Neural progenitor cell (in vitro differentiated cells): Measurements from ENCODE around the gene JAZF1. TPM values are rescaled to one million over a fixed set of nuclear protein-coding genes. Genes with fewer than 3 reads are reported as not detected.

Experiments
- DNase-seq: peaks from one replicate; pipeline ENCODE4 v3.0.0-alpha.2; 2016; ENCODE audit warnings: low spot score
- H2AFZ ChIP-seq: fragments of 200-600 bp; sonication (generic); replicated peaks from 2 replicates; pipeline ENCODE4 v1.6.1; 2016; ENCODE audit warnings: antibody characterized with exemption
- H3F3A ChIP-seq: fragments of 200-600 bp; sonication (generic); 2 replicates; pipeline ENCODE4 v1.6.1; 2016; ENCODE audit warnings: antibody characterized with exemption, low read depth
- H3K27ac ChIP-seq: fragments of 200-600 bp; sonication (generic); 2 replicates; pipeline ENCODE4 v1.5.1; 2016; ENCODE audit warnings: mild to moderate bottlenecking
- H3K27me3 ChIP-seq: fragments of 200-600 bp; sonication (generic); 2 replicates; pipeline ENCODE4 v1.6.1; 2016; ENCODE audit warnings: mild to moderate bottlenecking, moderate library complexity
- H3K36me3 ChIP-seq: fragments of 200-600 bp; sonication (generic); 2 replicates; pipeline ENCODE4 v1.5.1; 2016
- H3K4me1 ChIP-seq: fragments of 200-600 bp; sonication (generic); 2 replicates; pipeline ENCODE4 v1.6.1; 2016; ENCODE audit warnings: mixed run types
- H3K4me2 ChIP-seq: fragments of 200-600 bp; sonication (generic); 2 replicates; pipeline ENCODE4 v1.6.1; 2016
- H3K4me3 ChIP-seq: fragments of 200-600 bp; sonication (generic); 2 replicates; pipeline ENCODE4 v1.5.1; 2016
- H3K79me2 ChIP-seq: fragments of 200-600 bp; sonication (generic); 2 replicates; pipeline ENCODE4 v1.6.1; 2016; ENCODE audit warnings: low read depth
- H3K9ac ChIP-seq: fragments of 200-600 bp; sonication (generic); 2 replicates; pipeline ENCODE4 v1.6.1; 2016
- H3K9me3 ChIP-seq: fragments of 200-600 bp; sonication (generic); 2 replicates; pipeline ENCODE4 v1.5.1; 2016; ENCODE audit warnings: low read depth
- H4K20me1 ChIP-seq: fragments of 200-600 bp; sonication (generic); 2 replicates; pipeline ENCODE4 v1.6.1; 2016; ENCODE audit warnings: low read depth
- H3K27ac Mint-ChIP-seq: 3 replicates; pipeline ENCODE4 v1.8.0; 2021; ENCODE audit warnings: mixed read lengths
- H3K27me3 Mint-ChIP-seq: 2 replicates; pipeline ENCODE4 v1.8.0; 2022; ENCODE audit warnings: low read depth, mild to moderate bottlenecking, inconsistent platforms, moderate library complexity, mixed read lengths; ENCODE audit not compliant: insufficient read depth
- H3K36me3 Mint-ChIP-seq: 3 replicates; pipeline ENCODE4 v1.8.0; 2021; ENCODE audit warnings: mixed read lengths
- H3K4me1 Mint-ChIP-seq: 3 replicates; pipeline ENCODE4 v1.8.0; 2021; ENCODE audit warnings: mixed read lengths
- H3K4me3 Mint-ChIP-seq: 3 replicates; pipeline ENCODE4 v1.8.0; 2021; ENCODE audit warnings: mild to moderate bottlenecking, moderate library complexity, mixed read lengths
- H3K9me3 Mint-ChIP-seq: 3 replicates; pipeline ENCODE4 v1.8.0; 2020; ENCODE audit warnings: mixed read lengths
- EZH2 ChIP-seq: fragments of 200-600 bp; sonication (generic); IDR thresholded peaks from 2 replicates; pipeline ENCODE4 v1.6.1; 2017; ENCODE audit warnings: antibody characterized with exemption, mild to moderate bottlenecking, moderate library complexity
- EZH2phosphoT487 ChIP-seq: fragments of 200-600 bp; sonication (generic); IDR thresholded peaks from 2 replicates; pipeline ENCODE4 v1.6.1; 2017; ENCODE audit warnings: antibody characterized with exemption
- total RNA-seq: library from RNA; depleted of rRNA; stranded (reverse); fragments of >200 nt; gene quantifications from 2 replicates; pipeline ENCODE4 v1.2.3, GENCODE V29; 2015; ENCODE audit warnings: low replicate concordance
- TF ChIP-seq, protein P1 (sequence below): fragments of 200-600 bp; sonication (generic); IDR thresholded peaks from 2 replicates; pipeline ENCODE4 v1.5.1; 2017; ENCODE audit warnings: antibody characterized with exemption, mild to moderate bottlenecking

JAZF1 gene
- total RNA-seq, 1 donor from 2014 or later: 3.1 TPM

- Mint-ChIP-seq H3K36me3 (no peaks in the 10 kb centered on the region), H3K9me3 (no peaks in the 10 kb centered on the region), H3K27me3 (peaks cover 2% of the 10 kb centered on the region), H3K4me1 (no peaks in the 10 kb centered on the region), H3K27ac (no peak overlapping the region), H3K4me3 (no peak overlapping the region)
- H3K4me3 ChIP-seq: no peak overlapping the region
- DNase-seq: no peak
- no peaks in the 10 kb centered on the region for H3K9me3 ChIP-seq
- no peak overlapping the region for H3K4me2 ChIP-seq
- no peaks in the 10 kb centered on the region for H3K79me2 ChIP-seq
- no peaks in the 10 kb centered on the region for H3K4me1 ChIP-seq
- H2AFZ ChIP-seq: no peak overlapping the region
- no peaks in the 10 kb centered on the region for H3F3A ChIP-seq
- TF ChIP-seq EZH2phosphoT487: no peak
- TF ChIP-seq EZH2: no peak
- TF ChIP-seq, protein P1, sequence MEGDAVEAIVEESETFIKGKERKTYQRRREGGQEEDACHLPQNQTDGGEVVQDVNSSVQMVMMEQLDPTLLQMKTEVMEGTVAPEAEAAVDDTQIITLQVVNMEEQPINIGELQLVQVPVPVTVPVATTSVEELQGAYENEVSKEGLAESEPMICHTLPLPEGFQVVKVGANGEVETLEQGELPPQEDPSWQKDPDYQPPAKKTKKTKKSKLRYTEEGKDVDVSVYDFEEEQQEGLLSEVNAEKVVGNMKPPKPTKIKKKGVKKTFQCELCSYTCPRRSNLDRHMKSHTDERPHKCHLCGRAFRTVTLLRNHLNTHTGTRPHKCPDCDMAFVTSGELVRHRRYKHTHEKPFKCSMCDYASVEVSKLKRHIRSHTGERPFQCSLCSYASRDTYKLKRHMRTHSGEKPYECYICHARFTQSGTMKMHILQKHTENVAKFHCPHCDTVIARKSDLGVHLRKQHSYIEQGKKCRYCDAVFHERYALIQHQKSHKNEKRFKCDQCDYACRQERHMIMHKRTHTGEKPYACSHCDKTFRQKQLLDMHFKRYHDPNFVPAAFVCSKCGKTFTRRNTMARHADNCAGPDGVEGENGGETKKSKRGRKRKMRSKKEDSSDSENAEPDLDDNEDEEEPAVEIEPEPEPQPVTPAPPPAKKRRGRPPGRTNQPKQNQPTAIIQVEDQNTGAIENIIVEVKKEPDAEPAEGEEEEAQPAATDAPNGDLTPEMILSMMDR: no peak
- H3K9ac ChIP-seq: no peak overlapping the region
- H3K27ac ChIP-seq: no peak overlapping the region
- H3K36me3 ChIP-seq: no peaks in the 10 kb centered on the region
- H3K27me3 ChIP-seq: no peaks in the 10 kb centered on the region
- no peaks in the 10 kb centered on the region for H4K20me1 ChIP-seq
These were observed 208.3 kb downstream of the JAZF1 start for GRCh38 chr7:27972276-27972675.

DNA sequence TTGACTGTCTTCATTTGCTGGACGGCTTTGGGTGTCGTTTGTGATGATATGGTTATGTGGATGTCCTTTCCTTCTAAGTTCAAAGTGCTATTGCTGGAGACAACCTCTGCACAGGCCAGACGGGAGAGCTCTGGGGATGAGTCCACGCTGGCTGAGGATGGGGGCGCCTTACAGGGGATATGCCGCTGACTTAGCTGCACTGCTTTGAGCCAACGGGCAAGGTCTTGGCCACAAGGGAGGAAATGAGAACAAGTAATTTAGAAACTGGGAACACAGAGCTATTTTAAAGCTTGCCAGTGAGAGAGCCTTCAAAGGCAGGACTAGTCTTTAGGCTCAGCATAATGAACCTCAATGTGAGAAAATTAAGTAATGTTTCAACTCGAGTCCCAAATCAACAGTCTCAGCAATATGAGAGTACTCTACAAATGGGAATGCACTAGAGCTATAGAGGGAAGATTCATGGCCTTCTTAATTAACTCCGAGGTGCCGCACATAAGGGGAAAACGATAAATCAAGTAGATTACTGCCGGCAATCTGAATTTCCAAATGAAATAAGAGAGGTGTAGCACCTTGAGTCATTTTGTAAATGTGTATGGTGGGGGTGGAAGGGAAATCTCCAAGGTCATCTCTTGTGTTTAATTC lies 209.3 kb downstream of the JAZF1 start:
- Mint-ChIP-seq H3K9me3 (no peaks in the 10 kb centered on the region), H3K27me3 (peaks cover 2% of the 10 kb centered on the region), H3K36me3 (no peaks in the 10 kb centered on the region), H3K27ac (no peak overlapping the region), H3K4me1 (no peaks in the 10 kb centered on the region), H3K4me3 (no peak overlapping the region)
- DNase-seq: no peak
- Histone ChIP-seq H3K36me3 (no peaks in the 10 kb centered on the region), H3K4me2 (no peak overlapping the region), H3K27ac (no peak overlapping the region), H3K79me2 (no peaks in the 10 kb centered on the region), H3K9ac (no peak overlapping the region), H3K4me3 (no peak overlapping the region), H3K27me3 (no peaks in the 10 kb centered on the region), H4K20me1 (no peaks in the 10 kb centered on the region), H3K9me3 (no peaks in the 10 kb centered on the region), H3K4me1 (no peaks in the 10 kb centered on the region), H3F3A (no peaks in the 10 kb centered on the region), H2AFZ (no peak overlapping the region)
- TF ChIP-seq EZH2 (no peak), EZH2phosphoT487 (no peak)
- TF ChIP-seq, protein P1: no peak

GRCh38 chr7:27970350-27970749 lies 210.2 kb downstream of the JAZF1 start:
- Histone ChIP-seq H3K36me3 (no peaks in the 10 kb centered on the region), H3F3A (no peaks in the 10 kb centered on the region), H2AFZ (no peak overlapping the region), H3K79me2 (no peaks in the 10 kb centered on the region), H3K4me3 (no peak overlapping the region), H3K9me3 (no peaks in the 10 kb centered on the region), H3K9ac (no peak overlapping the region), H4K20me1 (no peaks in the 10 kb centered on the region), H3K27ac (no peak overlapping the region), H3K27me3 (no peaks in the 10 kb centered on the region), H3K4me2 (no peak overlapping the region), H3K4me1 (no peaks in the 10 kb centered on the region)
- TF ChIP-seq EZH2: no peak
- no peak for TF ChIP-seq EZH2phosphoT487
- TF ChIP-seq, protein P1: no peak
- peaks cover 2% of the 10 kb centered on the region for H3K27me3 Mint-ChIP-seq
- no peaks in the 10 kb centered on the region for H3K9me3 Mint-ChIP-seq
- no peaks in the 10 kb centered on the region for H3K4me1 Mint-ChIP-seq
- H3K36me3 Mint-ChIP-seq: no peaks in the 10 kb centered on the region
- no peak for DNase-seq
- H3K27ac Mint-ChIP-seq: no peak overlapping the region
- no peak overlapping the region for H3K4me3 Mint-ChIP-seq
